ENCODE data around the gene MYO3B.
"Not testable (repeated sequence)": the region's sequence is repeated elsewhere in the genome, so short reads cannot be mapped to it uniquely, and the experiment has no call there.

The MYO3B gene

DNA sequence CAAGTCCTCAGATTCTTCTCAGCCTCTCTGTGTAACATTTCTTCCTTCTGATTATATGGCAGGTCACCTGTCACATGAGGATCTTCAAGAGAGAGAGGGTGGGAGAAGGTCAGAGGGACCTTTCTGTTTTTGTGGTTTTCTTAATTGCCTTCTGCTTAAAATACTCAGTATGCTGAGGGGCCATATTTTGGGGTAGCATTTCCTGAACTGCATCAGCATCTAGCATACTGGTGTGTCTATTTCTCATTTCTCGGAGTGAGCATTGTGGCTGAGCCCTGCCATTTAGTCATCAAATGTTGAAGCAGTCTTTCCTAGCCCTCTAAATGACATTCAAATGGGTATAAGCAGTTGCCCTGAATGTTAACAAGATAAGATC lies 162.7 kb downstream of the MYO3B start:
- no peak for DNase-seq (ENCODE audit: low read depth)

DNA sequence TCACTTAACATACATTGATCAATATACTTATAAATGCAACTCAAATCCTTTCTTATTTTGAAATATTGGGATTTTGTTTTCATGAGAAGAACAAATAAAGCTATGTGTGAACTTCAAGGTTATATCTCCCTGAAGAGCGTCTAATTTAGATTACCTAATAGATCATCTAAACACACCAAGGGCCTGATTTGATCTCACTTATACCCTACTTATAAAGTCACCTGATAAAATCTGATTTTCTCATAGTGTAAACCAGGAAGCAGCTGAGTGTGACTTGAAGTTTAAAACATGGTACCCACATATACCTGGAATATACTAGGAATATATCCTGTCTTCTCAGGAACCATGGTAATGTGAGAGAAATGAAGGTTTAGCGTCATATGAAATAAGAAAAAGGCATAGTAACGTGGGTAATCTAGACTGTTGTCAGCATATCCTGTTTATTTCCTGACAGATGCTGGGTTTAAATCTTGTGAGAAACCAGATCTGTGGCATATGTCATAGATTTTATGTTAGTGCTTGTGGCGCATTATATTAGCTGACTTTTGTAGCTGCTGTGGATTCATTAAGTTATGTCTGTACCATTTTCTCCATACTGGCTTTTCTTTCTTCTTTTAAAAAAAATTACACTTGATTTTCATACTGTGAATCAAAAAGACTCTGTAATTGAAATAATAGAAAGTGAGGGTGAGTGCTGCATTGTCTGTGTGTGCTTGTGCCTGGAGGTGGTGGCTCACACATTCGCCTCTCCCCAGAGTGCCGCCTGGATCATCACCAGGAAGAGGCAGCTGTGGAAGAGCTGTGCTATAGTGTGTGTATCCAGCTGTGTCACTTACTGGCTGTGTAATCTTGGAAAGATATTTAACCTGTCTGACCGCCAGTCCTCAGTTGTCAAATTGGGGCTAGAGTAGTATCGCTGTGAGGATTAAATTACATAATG lies 164.0 kb downstream of the MYO3B start:
- no peak for DNase-seq (ENCODE audit: low read depth)

DNA sequence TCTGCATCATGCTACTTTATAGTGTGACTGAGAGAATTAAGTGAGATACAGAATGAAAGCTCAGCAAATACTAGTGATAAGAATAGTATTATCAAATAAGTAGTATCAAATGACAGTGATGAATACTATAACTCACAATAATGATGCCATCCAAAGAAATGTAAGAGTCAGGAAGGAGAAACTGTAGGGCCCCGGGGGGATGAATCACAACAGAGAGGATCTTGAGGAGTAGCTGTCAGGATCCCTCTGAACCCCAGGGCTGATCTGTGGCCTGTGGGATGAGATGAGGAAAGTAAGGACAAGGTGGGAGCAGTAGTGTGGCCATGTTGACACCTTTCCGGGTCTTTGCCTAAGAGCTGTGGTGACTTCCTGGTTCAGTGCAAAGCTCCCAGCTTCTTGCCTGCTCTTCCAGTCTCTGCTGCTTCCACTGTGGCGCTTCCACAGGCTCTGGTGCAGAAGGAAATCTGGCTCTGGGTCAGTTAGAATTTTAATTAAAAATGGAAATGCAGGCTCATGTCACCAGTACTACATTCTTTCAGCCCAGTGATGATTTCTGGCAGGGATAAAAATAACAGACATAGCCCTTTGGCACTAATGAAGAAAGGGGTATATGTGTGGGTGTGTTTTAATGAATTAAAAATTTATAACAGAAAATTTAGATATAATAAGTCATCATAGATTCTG lies 166.9 kb downstream of the MYO3B start:
- DNase-seq (ENCODE audit: low read depth) = no peak

DNA sequence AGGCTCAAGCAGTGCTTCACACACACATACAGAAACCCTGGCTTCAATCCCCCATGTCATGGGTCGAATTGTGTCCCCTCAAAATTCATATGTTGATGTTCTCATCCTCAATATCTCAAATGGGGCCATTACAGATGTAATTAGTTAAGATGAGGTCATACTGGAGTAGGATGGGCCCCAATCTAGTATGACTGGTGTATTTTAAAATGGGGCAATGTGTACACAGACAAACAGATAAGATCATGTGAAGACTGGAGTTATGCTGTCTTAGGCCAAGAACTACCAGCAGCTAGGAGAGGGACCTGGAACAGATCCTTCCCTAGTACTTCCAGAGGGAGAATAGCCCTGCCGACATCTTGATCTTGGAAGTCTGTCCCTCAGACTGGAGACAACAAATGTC lies 167.7 kb downstream of the MYO3B start:
- no peak for DNase-seq (ENCODE audit: low read depth)

DNA sequence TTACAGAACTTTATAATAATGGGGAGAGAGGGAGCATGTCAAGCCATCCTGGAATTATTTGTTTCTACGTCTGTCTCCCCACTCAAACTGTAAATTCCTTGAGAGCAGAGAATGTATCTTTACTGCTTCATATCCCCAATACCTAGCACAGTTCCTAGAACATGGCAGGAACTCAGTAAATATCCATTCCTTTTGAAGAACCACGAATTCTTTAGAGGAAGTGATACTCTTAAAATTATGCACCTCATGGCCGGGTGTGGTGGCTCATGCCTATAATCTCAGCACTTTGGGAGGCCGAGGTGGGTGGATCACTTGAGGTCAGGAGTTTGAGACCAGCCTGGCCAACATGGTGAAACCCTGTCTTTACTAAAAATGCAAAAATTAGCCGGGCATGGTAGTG lies 171.3 kb downstream of the MYO3B start:
- not testable (repeated sequence) for DNase-seq (ENCODE audit: low read depth)

DNA sequence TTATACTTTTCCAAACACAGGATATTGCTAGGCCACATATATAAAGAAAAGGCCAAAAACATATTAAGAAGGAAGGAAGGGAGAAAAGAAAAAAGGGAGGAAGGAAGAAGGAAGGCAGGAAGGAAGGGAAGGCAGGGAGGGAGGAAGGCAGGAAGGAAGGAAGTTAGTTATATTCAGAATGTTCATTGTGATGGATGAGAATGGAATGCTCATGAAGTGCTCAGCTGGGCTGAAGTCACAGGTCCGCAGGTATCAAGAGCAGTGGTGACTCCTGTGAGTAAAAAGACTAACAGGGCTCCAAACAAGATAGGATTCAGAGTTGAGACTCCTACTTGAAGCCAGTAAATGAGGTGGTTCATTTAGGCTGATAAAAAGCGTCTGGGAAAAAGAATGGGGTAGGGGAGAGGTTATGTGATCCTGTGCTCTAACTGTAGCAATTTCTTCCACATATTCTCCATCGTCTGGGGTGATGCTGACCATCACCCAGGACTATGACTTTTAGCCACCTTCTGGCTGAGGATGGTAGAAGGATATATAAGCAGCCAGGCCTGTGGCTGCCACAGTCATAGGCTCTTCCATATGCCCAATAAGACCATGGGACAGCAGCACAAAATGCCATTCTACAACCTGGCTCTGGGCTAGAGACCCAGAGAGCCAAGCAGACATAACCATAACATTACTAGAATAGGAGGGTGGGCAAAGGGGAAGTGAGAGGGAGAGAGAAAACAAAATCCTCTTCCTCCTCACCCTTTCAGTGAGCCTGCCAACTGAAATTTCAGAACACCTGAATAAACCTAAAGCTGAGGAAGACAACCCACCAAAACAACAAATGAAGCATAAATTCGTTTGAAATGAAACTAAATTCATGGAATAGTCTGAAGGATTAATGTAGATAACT lies 173.2 kb downstream of the MYO3B start:
- no peak for DNase-seq (ENCODE audit: low read depth)

DNA sequence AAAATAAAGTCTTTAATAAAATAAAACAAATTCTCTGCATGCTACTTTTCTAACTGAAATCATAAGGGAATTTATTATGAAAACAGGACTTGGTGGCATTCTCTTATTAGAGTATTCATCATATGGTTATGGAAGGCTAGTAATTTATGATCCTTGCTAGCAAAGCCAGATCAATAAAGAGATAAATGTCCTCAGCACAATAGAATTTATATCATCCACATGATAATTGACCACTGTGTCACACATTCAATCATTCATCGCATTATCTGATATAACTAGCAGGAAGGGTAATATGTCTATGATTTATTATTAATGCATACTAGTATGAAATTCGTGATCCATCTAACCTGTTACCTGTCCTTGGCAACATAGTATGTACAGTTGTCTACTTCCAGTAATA lies 175.8 kb downstream of the MYO3B start:
- DNase-seq (ENCODE audit: low read depth) = no peak

DNA sequence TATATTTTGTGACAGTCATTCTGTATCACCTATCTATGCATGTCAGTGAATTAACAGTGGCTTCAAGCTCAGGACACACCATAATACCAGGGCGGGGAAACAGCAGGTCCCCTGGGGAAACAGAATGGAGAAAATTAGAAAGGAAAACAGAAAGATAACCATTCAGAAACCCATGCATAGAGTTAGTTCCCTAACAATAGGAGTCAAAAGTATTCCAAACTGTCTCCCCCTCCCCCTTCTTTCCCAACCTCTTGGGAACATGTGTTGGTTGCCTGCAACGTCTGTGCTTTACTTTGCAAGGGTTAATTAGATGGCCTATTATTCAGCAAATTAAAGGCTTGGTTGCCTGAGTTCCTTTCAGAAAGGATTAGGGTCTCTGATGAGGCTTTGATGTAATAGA lies 176.4 kb downstream of the MYO3B start:
- no peak for DNase-seq (ENCODE audit: low read depth)

DNA sequence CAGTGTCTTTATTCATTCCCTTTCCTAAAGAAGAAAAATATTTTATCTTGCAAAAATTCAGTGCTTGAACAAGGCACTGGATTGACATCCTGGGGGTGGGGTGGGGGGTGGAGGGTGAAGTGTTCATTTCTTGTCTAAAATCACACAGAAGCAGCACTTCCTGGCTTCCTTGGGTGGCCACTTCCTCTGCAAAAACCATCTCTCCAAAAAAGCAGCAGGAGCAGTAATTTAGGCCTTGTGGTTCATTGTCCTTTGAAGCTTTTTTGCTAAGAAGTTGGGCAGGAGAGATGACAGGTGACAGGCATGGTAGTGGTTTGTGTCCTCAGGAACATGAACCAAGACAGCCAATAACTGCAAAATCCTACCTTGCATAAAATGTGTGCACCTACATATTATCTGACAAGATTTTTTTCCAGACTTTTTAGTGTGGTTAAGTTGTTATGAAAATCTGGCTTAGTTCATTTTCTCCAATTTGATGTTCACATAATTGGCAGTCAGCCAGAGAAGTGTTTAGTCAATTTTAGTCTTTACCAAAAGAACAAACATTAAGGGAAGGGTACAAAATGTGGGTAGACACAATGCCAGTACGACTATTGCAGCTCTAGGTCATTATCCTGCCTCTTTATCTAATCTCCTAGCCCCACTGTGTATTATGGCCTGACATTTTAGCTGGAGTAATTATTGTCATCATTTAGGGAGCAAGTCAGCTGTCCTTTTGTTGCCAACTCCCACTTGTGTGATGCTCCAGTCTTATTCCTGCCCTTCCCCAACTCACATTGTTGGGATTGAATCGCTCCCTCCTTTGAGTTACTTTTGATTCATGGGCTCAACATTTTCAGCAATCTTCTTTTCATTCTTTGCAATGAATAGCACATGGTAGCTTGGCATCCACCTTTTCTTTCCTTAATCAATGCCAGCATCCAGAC lies 177.2 kb downstream of the MYO3B start:
- no peak for DNase-seq (ENCODE audit: low read depth)

DNA sequence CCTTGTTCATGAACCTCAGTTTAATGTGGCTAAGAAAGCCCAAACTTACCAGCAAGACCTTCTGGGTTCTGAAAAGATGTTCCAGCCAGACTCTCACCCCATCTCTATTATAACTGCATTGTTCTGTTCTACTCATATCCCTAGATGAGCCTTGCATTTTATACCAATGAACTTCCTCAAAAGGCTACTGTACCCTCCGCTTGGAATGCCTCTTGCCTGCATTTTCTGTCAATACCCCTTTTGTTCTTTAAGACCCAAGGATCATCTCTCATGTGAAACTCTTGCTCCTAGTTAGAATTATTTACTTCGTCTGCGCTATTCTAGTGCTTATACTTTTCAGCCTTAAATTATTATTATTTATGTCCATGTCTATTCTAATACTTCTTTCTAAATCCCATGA lies 181.5 kb downstream of the MYO3B start:
- DNase-seq (ENCODE audit: low read depth) = no peak

DNA sequence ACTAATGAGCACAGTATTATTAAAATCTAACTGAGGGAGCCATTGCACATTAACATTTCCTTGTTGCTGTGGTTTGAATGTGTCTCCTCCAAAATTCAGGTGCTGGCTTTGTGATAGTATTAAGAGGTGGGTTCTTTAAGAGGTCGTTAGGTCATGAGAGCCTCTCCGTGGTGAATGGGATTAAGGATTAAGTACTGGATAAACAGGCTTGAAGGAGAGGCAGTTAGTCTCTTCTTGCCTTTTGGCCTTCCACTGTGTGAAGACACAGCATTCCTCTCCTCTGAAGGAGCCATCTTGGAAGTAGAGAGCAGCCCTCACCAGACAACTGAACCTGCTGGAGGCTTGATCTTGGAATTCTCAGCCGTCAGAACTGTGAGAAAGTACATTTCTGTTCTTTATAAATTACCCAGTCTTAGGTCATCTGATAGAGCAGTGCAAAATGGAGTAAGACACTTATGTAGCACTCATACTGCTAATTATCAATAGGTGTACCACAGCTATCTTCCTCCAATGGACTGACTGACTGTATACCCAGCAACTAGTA lies 182.7 kb downstream of the MYO3B start:
- no peak for DNase-seq (ENCODE audit: low read depth)

DNA sequence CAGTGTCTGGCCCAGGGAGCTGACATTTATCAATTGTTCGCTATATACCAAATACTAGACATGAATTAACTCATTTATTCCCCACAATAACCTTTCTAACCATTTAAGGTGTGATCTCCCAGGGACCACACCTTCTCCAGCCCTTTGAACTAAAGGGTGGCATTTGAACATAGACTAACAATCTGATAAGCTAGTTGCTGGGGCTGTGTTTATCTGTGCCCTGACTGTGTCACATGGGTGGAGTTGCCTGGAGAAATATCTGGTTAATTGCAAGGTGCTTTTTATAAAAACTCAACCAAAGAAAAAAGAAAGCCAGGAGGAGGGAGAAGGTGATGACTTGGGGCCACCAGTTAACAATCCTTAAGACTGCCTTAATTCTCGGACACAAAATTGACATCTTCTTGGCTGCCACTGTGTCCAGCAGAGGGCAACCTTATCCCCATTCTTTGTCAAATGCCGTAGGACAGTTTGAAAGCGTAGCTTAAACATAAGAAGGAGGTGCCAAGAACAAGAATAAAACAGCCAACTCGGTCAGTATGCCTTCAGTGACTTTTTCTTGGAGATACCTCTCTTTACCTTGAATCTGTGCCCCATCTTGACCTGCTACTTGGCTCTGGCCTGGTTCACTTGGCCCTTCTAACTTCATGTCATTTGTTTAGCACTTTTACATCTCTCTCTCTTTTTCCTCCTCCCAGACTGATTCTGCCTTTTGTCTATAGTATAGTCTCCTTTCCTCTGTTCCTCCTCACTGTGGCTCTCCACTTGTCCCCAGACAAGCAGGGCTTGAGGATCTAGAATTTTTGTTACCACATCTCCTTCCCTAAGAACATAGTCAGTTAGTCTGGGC lies 183.4 kb downstream of the MYO3B start:
- DNase-seq (ENCODE audit: low read depth) = peak; percentile 40

DNA sequence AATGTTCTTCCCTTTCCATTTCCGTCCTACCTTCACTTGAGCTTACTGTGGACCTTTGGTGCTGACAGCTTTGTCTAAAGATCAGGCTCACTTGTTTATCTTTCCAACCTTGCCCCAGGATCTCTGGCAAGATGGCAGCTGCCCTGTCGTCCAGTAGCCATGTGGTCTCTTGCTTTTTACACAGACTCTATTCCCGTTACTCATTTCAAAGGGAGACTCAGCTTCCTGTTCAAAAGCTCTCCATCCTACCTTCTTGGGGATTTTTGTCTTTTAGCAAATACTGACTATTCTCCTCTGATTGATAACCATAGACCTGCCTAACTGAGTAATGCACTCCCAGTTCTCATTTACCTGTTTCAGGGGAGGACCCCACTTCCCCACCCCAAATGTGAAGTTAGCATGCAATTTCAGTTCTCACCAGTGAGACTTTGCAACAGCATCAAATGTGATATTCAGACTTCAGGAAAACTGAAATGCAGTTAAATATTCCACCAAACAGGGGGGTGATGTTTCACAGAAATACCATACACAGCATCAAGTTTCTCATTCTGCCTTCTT lies 184.4 kb downstream of the MYO3B start:
- DNase-seq (ENCODE audit: low read depth) = no peak

DNA sequence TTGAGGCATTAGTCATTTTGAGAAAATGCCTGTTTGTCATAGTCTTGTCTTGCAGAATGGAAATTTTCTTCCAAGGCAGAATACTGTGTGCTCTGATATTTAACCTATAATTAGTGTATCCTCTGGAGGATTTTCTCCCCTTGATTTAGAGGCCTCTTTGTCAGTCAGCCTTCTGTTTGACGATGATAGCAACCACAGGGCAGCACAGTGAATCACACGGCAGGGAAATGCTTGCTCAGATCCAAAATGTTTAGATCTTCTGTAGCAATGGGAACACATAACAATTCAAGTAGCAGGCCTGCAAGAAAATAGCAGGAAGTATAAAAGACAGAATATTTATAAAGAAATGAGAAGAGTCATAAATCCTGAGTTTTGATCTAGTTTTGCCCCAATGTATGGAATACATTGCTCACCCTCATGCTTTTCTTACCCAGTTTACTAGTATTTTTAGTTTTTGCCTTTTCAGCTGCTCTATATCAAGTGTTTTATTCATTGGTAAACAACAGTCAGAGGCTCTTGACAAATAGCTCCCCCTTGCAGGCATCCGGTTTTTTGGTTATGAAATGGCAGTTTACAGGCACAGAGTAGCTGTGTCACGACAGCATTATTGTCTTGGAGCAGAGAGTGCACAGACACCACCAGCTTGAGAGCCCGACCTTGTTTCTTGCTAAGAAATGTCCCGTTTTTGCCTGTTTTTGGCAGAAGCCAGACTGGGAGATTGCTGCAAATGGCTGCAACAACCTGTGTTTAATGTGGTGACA lies 185.1 kb downstream of the MYO3B start:
- DNase-seq (ENCODE audit: low read depth) = no peak

DNA sequence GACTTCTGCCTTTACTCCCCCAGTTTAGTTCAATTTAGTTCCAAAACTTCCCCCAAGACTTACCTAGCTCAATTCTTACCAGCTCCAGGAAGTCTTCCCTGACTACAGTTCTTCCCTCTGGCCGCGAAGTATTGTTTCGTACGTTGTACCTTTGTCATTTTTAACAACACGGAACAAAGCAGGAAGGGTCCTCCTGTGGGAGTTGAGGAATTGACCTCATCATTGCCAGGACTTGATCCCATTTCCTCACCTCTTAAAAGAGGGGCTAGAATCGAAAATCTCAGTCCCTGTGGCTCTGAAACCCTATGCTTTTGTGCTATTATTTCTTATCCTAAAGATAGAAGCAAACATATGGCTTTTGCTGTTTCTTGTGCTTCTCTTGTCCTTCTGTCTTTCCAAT lies 187.1 kb downstream of the MYO3B start:
- DNase-seq (ENCODE audit: low read depth) = no peak

DNA sequence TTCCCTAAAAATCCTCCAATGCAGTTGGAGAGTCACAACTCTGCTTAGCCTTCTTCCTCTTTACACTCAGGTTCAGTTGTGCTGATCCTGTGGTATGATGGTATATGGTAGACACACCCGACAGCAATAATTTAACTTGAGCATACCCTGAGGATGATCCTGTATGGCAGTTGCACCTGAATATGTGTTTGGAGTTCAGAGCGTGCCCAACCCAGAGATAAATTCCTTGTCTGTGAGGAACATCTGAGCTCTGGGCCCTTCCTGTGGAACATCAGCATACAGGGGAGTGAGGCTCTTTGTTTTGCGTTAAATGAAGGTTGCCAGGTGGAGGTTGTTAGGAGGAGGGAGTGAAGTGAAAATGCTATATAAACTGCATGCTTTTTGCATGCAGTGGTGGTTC lies 187.7 kb downstream of the MYO3B start:
- no peak for DNase-seq (ENCODE audit: low read depth)

DNA sequence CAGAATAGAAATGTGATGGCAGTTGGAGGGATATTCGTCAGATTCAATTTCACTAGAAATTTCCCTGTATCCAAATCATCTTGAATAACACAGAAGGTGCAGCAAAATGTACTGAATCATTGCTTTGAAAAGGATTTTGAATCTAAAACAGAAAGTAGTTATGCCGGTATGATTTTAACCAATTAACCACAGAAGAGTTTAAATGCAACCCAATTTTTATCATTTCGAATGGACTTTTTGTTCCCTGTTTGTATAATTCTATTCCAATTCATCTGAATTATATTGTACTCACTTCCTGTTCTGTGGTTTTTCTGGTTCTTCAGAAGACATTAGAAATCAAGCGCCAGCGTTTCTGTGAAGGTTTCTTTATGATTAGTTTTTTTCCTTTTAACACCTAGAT lies 190.4 kb downstream of the MYO3B start:
- DNase-seq (ENCODE audit: low read depth) = no peak

DNA sequence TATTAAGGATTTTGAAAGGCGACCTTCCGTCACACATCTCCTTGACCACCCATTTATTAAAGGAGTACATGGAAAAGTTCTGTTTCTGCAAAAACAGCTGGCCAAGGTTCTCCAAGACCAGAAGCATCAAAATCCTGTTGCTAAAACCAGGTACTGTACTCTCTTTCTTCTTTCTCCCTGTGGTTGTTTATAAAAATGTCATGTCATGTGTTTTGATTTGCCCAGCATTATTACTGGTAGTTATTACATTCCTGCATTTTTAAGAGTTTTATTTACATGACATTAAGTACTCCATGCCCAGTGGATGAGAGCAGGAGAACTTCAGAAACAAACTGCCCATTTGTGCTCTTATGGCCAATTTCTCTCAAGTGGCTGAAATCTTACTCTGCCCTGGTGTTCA lies 191.3 kb downstream of the MYO3B start:
- no peak for DNase-seq (ENCODE audit: low read depth)

DNA sequence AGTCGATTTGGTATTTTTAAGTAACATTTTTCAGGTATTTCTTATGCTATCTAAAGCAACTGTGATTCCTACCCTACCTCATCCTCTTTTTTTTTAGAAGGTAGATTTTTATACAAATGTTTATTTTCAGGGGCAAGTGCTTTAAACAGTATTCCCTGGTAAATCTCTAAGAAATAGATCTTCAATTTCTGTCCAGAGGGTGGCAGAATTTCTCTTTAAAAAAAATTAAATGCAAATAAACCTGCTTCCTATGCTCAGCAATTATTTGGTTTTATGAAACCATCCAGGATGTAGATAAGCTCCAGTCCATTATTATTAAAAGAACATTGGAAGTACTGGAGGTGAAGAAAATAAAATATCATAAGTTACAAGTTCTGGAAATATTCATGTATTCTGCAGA lies 191.9 kb downstream of the MYO3B start:
- DNase-seq (ENCODE audit: low read depth) = peak; percentile 6
